Activated naive CD4-positive, alpha-beta T cell treated with anti-CD3 and anti-CD28 coated beads, Interleukin-2, amount 50 U/mL, for 24 hours (primary cell): ENCODE measurements around the gene EZR.
A peak's percentile ranks its signal among the peaks of the same experiment; 100 is the strongest.

ENCODE experiments used
- H3K27ac Mint-ChIP-seq: one replicate; pipeline ENCODE4 v1.8.0; 2021; ENCODE audit warnings: mild to moderate bottlenecking, mixed read lengths
- H3K27me3 Mint-ChIP-seq: one replicate; pipeline ENCODE4 v1.8.0; 2021; ENCODE audit warnings: mixed read lengths
- H3K36me3 Mint-ChIP-seq: one replicate; pipeline ENCODE4 v1.8.0; 2021; ENCODE audit warnings: mixed read lengths
- H3K4me1 Mint-ChIP-seq: one replicate; pipeline ENCODE4 v1.8.0; 2021; ENCODE audit warnings: mixed read lengths
- H3K4me3 Mint-ChIP-seq: one replicate; pipeline ENCODE4 v1.8.0; 2021; ENCODE audit warnings: mild to moderate bottlenecking, mixed read lengths
- H3K9me3 Mint-ChIP-seq: one replicate; pipeline ENCODE4 v1.8.0; 2021; ENCODE audit warnings: mixed read lengths

Gene EZR

DNA sequence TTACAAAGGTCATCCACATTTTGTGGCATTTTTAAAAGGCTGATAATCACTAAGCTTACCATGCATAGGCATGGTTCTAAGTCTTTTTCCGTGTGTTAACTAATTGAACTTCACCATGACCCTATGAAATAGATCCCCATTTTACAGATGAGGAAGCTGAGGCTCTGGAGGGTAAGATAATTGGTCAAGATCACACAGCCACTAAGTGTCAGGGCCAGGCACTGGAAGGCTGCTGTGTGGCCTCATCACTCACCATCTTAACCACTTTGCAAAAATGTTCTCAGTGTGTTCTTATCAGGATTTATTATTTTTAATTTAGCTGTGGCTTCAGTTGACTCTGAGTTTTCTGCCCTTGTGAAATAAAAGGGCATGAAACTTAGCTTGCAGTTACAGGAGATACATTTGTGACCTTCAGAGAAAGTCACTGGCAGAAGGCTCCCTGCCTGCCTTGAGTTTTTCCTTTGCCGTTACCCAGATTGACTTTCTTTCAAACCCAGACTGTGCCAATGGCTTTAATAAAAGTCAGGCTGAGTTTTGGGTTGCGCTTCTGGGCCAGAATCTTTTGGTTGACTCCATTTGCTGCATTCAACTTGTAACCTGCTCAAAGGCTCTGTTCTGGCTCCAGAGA, 82.0 kb downstream of the EZR start:
- H3K4me3 Mint-ChIP-seq, result no peak overlapping the region
- no peaks in the 10 kb centered on the region for H3K27me3 Mint-ChIP-seq
- H3K4me1 Mint-ChIP-seq, result no peaks in the 10 kb centered on the region
- H3K27ac Mint-ChIP-seq, result no peak overlapping the region
- peaks cover 9% of the 10 kb centered on the region for H3K9me3 Mint-ChIP-seq
- peaks cover 41% of the 10 kb centered on the region for H3K36me3 Mint-ChIP-seq

DNA sequence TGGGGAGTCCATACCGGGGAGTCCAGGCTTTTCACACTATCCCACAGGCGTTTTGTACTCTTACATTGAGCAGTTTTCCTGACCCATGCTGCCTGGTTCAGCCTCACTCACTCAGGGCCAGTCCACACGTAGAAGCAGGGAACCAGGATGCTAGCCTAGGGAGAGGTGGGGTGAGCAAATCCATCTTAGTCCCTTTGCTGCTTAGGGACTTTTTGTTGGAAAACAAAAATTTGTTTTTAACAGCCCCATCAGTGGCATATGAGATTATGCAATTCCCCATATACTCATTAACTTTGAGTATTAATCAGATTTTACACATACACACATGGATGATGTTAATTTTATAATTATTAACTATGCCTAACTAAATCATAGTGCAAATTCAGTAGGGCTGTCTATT, 84.2 kb downstream of the EZR start:
- Mint-ChIP-seq H3K4me1 (no peaks in the 10 kb centered on the region), H3K27ac (no peak overlapping the region), H3K4me3 (no peak overlapping the region), H3K36me3 (peaks cover 49% of the 10 kb centered on the region), H3K27me3 (no peaks in the 10 kb centered on the region), H3K9me3 (peaks cover 9% of the 10 kb centered on the region)

DNA sequence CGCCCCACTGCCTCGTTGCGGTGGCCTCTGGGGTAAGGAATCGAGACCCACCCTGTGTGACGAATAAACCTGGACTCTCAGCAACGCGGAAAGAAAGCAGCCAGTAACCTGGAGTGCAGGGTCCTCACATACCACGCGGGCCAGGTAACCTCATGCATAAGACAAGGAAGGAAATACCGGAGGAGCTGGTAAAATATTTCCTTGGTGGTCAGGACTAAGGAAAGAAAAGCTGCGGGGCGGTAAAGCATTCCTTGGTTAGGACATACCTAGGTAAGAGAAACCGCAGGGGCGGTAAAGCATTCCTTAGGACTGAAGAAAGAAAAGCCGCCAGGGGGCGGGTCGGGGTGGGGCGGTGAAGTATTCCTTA, 88.6 kb downstream of the EZR start:
- no peak overlapping the region for H3K4me3 Mint-ChIP-seq
- no peaks in the 10 kb centered on the region for H3K27me3 Mint-ChIP-seq
- no peaks in the 10 kb centered on the region for H3K9me3 Mint-ChIP-seq
- no peak overlapping the region for H3K27ac Mint-ChIP-seq
- H3K36me3 Mint-ChIP-seq, result peaks cover 48% of the 10 kb centered on the region
- H3K4me1 Mint-ChIP-seq, result no peaks in the 10 kb centered on the region

DNA sequence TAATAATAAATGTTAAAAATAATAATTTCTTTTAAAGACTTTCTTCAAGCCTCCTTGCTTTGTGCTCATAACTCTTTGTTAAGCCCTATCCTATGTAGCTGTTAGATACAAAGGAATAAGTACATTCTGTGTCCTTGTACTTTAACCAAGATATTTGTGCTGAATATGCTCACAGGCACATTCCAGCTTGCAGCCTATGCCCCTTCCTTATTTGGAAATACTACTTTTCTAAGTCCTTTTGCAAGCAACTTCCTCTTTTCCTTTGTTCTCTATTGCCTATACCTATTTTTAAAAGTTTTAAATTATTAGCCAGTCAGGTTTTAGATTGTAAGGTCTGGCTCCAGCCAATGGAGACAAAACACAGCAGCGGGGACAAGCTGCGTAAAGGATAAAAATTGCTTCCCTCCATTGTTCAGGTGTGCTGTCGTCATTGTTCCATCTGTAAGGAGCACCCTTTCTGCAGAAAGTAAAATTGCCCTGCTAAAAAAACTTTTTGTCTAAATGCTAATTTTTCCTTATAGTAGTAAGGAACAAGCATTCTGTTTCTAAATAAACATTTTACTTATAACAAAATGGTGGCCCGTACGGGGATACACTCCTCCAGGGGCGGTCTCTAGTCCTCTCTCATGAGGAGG, 89.1 kb downstream of the EZR start:
- H3K4me3 Mint-ChIP-seq, result no peak overlapping the region
- H3K27me3 Mint-ChIP-seq, result no peaks in the 10 kb centered on the region
- no peaks in the 10 kb centered on the region for H3K4me1 Mint-ChIP-seq
- no peak overlapping the region for H3K27ac Mint-ChIP-seq
- H3K36me3 Mint-ChIP-seq, result peaks cover 47% of the 10 kb centered on the region
- H3K9me3 Mint-ChIP-seq, result no peaks in the 10 kb centered on the region

DNA sequence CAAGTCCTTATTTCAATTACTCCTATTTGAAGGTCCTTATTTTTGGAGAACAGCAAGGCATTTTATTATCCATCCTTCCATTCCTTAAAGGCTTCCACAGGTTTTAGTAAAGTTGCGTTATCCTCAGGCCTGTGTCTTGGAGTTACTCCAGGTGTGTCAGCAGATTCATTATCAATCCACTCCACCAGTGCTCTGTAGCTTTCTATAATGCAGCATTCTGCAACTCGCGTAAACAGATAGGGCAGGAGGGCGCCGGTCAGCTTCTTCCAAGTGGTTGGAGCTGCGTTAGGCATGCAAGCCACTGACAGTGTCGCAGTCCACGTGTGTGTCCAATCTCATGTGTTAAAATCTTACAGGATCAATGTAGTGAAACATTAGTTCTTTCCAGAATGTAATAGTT, 93.5 kb downstream of the EZR start:
- Mint-ChIP-seq H3K4me3 (no peak overlapping the region), H3K9me3 (no peaks in the 10 kb centered on the region), H3K36me3 (peaks cover 32% of the 10 kb centered on the region), H3K27ac (no peak overlapping the region), H3K27me3 (no peaks in the 10 kb centered on the region), H3K4me1 (peaks cover 5% of the 10 kb centered on the region)

DNA sequence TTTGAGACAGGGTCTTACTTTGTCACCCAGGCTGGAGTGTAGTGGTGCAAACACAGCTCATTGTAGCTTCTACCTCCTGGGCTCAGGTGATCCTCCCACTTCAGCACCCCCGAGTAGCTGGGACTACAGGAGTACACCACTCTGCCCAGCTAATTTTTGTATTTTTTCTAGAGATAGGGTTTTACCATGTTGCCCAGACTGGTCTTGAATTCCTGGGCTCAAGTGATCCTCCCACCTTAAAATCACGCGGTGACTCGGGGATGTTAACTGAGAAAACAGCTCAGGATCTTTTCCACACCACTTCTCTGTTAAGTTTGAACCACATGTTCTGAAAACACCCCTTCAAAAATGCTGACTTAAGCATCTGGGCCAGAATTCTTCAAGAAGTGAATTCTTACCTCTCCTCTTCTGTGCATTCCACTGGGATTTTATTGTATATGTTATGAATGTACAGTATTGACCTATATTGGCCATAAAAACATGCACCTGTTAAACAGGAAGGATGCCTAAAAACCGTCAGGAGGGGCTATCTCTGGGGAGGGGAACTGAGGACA, 96.9 kb downstream of the EZR start:
- Mint-ChIP-seq H3K4me1 (peaks cover 38% of the 10 kb centered on the region), H3K27ac (no peak overlapping the region), H3K9me3 (no peaks in the 10 kb centered on the region), H3K4me3 (no peak overlapping the region), H3K27me3 (no peaks in the 10 kb centered on the region), H3K36me3 (peaks cover 16% of the 10 kb centered on the region)

DNA sequence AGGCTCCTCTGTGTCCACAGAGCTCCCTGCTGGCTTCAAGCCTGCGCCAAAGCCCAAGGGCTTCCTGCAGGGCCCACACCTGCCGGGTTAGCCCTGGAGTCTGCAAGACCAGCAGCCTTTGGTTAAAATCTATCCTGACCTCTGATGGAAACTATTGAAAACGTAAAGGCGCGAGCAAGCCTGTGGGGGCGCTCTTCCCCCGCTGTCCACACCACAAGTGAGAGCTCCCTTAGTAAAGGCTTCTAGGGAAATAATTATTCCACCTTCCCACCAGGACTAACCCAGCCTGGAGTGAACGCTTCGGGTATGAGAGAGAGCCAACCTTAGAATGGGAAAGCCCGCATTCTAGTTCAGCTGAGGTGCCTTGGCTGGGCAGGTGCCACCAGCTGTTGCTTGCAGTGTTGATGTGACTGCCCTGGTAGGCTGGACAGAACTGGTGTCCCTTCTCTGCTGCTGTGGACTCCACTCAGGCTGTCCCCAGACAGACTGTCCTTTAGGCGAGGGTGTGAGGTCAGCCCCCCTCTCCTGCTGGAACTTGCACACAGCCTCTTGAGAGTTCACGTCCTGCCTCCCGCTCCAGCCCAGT, 100.6 kb downstream of the EZR start:
- Mint-ChIP-seq H3K9me3 (no peaks in the 10 kb centered on the region), H3K4me1 (peaks cover 48% of the 10 kb centered on the region), H3K27ac (no peak overlapping the region), H3K4me3 (no peak overlapping the region), H3K27me3 (no peaks in the 10 kb centered on the region), H3K36me3 (peaks cover 10% of the 10 kb centered on the region)

DNA sequence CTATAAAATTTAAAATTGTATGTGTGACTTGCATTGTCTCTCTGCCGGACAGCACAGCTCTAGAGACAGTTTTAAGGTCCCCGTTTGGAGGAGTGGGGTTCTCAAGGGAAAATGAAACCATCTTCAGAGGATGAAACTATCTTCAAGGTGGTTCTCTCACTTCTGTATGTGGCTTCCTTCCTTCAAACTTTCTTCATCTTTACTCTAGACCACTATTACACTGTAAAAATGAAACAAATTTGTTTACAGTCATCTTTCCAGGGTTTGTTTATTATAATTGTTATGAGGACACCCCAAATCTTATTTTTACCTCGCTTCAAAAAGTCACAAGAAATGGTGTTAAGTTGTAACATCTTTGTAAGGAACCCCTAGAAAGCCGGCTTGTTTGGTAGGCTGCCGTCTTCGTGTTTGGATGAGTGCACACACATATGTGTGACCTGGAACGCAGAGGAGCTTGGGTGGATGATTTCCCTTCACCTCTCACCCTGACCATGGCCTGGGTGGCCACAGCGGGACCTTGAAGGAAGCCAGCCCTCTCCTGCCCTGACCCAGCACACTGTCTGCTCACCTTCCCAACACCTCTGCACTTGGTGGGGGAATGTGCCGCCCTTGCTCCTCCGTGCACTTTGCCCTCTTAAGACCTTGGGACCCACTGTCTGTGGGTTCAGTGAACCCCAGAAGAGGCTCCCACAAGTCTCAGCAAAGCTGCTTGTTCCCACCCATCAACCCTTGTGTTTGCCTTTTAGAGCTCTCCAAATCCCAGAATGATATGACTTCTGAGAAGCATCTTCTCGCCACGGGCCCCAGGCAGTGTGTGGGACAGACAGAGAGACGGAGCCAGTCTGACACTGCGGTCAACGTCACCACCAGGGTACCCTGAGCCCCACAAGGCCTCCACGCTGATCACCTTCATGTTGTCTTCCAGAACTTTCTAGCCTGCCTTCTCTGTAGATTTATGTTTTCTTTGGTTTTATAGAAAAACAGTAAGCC, 101.5 kb downstream of the EZR start:
- H3K4me3 Mint-ChIP-seq, result peak overlapping the region; percentile 42
- H3K27ac Mint-ChIP-seq, result peak overlapping the region; percentile 35
- peaks cover 48% of the 10 kb centered on the region for H3K4me1 Mint-ChIP-seq
- no peaks in the 10 kb centered on the region for H3K27me3 Mint-ChIP-seq
- peaks cover 8% of the 10 kb centered on the region for H3K36me3 Mint-ChIP-seq
- no peaks in the 10 kb centered on the region for H3K9me3 Mint-ChIP-seq
